ENCODE data around the gene SLC6A20.

SLC6A20 gene, protein sequence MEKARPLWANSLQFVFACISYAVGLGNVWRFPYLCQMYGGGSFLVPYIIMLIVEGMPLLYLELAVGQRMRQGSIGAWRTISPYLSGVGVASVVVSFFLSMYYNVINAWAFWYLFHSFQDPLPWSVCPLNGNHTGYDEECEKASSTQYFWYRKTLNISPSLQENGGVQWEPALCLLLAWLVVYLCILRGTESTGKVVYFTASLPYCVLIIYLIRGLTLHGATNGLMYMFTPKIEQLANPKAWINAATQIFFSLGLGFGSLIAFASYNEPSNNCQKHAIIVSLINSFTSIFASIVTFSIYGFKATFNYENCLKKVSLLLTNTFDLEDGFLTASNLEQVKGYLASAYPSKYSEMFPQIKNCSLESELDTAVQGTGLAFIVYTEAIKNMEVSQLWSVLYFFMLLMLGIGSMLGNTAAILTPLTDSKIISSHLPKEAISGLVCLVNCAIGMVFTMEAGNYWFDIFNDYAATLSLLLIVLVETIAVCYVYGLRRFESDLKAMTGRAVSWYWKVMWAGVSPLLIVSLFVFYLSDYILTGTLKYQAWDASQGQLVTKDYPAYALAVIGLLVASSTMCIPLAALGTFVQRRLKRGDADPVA

DNA sequence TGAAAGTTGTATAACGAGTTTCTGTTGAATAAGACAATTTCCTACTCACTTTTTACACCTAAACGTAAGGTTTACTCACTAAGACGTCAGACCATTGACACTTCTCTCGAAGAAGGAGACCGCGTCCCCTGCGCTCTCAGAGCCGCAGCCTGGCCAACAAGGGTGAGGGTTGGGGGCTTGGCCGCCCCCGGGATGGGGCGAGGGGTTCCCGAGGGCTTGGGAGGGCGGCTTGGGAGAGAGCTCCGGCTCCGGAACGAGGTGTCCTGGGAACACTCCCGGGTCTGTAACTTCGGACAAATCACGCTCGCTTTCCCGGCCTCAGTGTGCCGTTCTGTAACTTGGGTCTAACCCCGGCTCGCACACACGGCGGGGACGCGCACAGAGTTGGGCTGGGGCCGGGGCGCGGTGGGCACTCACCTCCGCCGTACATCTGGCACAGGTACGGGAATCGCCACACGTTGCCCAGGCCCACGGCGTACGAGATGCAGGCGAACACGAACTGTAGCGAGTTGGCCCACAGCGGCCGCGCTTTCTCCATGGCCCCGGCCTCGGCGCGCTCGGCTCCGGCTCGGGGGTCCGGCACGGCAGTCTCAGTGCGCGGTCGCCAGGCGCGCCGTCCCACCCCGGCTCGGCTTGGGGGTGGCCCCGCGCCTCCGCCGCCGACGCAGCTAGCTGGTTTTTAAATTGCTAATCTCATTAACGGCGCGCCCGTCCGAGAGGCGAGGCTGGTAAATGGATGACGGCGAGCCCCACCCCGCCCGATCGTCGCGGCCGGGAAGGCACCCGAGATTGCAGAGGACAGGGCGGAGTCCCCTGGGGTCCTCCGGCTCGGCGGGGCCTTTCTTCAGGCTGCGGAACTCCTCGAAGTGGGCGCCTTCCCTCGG, at the start of gene SLC6A20:
Gene SLC6A20, minus strand, starts transcription at position 655 of the 884 bp plus-strand sequence. Its CDS starts 117 bp downstream, at position 538.
- peaks cover 11% of the 10 kb centered on the region for H3K4me1 Mint-ChIP-seq (ENCODE audit: low read depth)
- peak within 1 kb of the TSS; percentile 85 for H3K4me3 Mint-ChIP-seq
- peaks cover 43% of the 10 kb centered on the region for H3K27me3 Mint-ChIP-seq
- H3K36me3 Mint-ChIP-seq: no peaks in the 10 kb centered on the region
- H3K9me3 Mint-ChIP-seq (ENCODE audit: low read depth): no peaks in the 10 kb centered on the region
- no peak within 1 kb of the TSS for H3K27ac Mint-ChIP-seq

DNA sequence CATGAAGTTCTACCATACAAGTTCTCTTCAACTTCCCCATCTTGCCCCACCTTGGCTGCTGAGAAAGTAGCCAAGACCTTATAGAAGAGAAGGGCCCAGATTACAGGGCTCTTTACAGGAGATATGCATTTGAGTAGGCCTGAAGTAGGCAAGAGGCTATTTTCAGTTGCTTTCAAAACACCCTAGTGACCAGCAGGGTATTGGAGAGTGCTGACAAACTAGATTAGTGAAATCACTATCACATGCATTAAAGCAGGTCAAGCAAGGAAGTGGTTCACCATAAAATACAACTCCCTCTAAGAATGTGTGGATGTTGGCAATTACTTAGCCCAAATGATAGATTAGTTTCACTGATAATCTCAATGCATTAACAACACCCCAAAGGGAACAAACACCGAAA, 48.3 kb upstream of the SLC6A20 start:
- no peaks in the 10 kb centered on the region for H3K9me3 Mint-ChIP-seq (ENCODE audit: low read depth)
- H3K4me1 Mint-ChIP-seq (ENCODE audit: low read depth): peaks cover 13% of the 10 kb centered on the region
- peaks cover 5% of the 10 kb centered on the region for H3K27me3 Mint-ChIP-seq
- H3K27ac Mint-ChIP-seq: no peak overlapping the region
- no peaks in the 10 kb centered on the region for H3K36me3 Mint-ChIP-seq
- no peak overlapping the region for H3K4me3 Mint-ChIP-seq

DNA sequence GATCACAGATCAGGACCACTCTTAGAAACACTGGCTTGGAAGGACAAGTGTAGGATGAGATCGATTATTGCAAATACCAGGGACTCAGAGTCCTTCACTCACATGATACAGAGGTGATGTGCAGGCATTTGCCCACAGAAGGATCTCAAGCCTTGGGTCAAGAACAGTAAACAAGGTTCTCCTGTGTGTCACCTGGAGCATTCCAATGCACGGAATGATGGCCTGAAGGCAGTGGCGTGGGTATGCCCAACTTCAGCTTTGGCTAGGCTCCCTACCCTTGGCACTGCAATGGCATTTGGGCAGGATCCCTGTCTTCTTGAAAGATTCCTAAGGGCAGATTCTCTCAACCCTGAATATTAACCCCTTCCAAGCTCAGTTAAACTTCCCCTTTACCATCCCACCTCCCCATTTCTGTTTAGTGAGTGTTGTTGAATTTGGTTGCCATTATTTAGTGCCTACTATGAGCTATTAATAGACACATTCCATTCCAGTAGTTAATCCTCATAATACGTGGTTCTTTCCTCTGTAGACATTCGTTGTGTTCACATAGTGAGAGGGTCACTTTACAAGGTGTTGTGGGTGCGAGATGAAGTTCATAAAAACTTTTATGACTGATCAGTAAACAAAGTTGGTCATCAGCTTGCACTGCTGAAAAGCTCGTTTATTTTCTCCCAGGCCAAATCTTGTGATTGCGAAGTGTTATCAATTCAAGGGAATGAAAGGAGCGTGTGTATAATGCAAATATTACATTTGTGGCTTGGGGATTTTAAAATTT, 46.7 kb upstream of the SLC6A20 start:
- Mint-ChIP-seq H3K36me3 (peaks cover 4% of the 10 kb centered on the region), H3K27ac (no peak overlapping the region), H3K4me1 (ENCODE audit: low read depth) (peaks cover 13% of the 10 kb centered on the region), H3K27me3 (no peaks in the 10 kb centered on the region), H3K9me3 (ENCODE audit: low read depth) (no peaks in the 10 kb centered on the region), H3K4me3 (peak overlapping the region; percentile 92)

DNA sequence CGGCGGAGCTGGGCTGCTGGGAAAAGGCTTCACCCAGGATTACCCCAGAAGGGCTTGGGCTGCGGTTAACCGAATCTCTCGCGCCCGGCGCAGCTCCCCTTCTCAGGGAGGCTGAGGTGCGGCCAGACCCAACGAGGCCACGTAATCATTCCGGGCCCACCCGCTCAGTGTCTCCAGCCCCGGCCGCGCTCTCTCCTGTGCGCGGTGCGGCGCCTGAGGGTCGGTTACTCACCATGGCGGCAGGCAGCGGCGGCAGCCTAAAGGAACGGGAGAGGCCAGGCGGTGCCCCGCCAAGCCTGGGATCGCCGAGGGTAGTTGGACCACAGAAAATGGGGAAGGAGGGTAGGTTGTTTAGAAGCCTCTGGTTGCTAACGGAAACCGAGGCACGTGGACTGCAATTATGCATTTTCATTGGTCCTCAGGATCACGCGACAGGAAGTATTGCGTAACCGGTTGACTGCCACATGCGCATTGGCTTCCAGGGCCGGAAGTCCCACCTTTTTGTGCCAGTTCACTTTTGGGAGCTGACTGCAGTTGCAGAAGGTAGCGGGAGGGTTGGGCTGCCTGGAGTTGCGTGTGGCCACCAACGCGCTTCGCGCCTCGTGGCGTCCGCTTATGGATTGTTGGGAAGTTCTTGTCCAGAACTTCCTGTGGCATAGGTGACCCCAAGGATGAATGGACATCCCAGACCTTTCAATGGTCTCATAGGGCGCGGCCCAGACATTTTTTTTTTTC, 45.6 kb upstream of the SLC6A20 start, which contains the start of gene LZTFL1:
Gene LZTFL1, minus strand, starts transcription at position 363 of the 735 bp plus-strand sequence. Its CDS starts 128 bp downstream, at position 235.
- Mint-ChIP-seq H3K9me3 (ENCODE audit: low read depth) (no peaks in the 10 kb centered on the region), H3K27ac (peak within 1 kb of the TSS; percentile 65), H3K36me3 (peaks cover 9% of the 10 kb centered on the region), H3K4me1 (ENCODE audit: low read depth) (peaks cover 13% of the 10 kb centered on the region), H3K27me3 (no peaks in the 10 kb centered on the region), H3K4me3 (peak within 1 kb of the TSS; percentile 92)

DNA sequence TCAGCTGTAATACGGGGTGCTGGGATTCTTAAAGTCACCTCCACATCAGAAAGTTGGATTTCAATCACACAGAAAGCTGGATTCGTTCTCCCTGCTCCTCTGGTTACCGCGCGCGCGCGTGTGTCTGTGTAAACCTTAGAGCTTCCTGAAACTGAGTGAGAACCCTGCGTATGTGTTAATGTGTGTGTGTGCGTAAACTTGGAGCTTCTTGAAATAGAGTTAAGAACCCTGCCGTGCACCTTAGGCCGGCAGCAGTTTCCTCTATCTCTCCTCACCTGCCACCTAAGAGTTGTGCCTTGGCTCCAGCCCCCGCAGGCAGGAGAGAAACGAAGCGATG, 45.1 kb upstream of the SLC6A20 start:
- Mint-ChIP-seq H3K27ac (peak overlapping the region; percentile 65), H3K4me3 (peak overlapping the region; percentile 92), H3K27me3 (no peaks in the 10 kb centered on the region), H3K36me3 (peaks cover 12% of the 10 kb centered on the region), H3K9me3 (ENCODE audit: low read depth) (no peaks in the 10 kb centered on the region), H3K4me1 (ENCODE audit: low read depth) (peaks cover 13% of the 10 kb centered on the region)

DNA sequence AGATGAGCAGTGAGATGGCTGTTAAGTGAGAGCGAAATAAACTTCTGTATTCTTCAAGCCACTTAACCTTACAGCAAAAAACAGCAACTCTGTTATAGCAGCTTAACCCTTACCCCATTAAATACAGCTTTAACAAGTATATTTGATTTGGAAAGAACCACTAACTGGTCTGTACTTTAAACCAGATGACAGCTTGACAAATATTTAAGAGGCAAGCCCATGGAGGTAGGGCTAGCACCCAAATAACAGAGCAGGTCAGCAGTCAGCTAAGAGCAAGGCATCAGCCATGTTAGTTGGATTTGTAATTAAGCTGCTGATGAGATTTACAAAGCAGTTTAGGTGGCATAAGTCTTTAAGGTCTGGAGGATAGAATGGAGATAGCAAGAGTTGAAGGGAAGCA, 42.1 kb upstream of the SLC6A20 start:
- H3K27ac Mint-ChIP-seq: no peak overlapping the region
- H3K27me3 Mint-ChIP-seq: no peaks in the 10 kb centered on the region
- H3K4me1 Mint-ChIP-seq (ENCODE audit: low read depth): peaks cover 13% of the 10 kb centered on the region
- H3K9me3 Mint-ChIP-seq (ENCODE audit: low read depth): no peaks in the 10 kb centered on the region
- peaks cover 20% of the 10 kb centered on the region for H3K36me3 Mint-ChIP-seq
- H3K4me3 Mint-ChIP-seq: no peak overlapping the region

DNA sequence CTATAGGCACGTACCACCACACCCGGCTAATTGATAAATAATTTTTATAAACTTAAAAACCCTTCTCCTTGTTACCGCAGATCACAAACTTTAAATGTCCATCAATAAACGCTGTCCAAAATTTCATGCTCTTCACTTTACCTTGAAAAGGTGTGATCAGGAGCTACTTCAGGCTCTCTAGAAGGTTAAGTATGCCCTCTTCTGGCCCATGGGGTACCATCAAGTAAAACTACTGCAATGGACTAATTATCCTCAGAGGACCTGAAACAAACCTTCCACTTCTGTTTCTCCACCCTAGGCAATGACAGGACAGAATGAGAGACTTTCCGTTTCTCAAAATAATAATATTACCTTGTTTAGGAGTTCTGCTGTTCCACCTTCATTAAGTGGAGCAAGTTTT, 36.4 kb upstream of the SLC6A20 start:
- no peaks in the 10 kb centered on the region for H3K9me3 Mint-ChIP-seq (ENCODE audit: low read depth)
- no peaks in the 10 kb centered on the region for H3K4me1 Mint-ChIP-seq (ENCODE audit: low read depth)
- no peaks in the 10 kb centered on the region for H3K27me3 Mint-ChIP-seq
- H3K36me3 Mint-ChIP-seq: peaks cover 32% of the 10 kb centered on the region
- no peak overlapping the region for H3K27ac Mint-ChIP-seq
- no peak overlapping the region for H3K4me3 Mint-ChIP-seq

DNA sequence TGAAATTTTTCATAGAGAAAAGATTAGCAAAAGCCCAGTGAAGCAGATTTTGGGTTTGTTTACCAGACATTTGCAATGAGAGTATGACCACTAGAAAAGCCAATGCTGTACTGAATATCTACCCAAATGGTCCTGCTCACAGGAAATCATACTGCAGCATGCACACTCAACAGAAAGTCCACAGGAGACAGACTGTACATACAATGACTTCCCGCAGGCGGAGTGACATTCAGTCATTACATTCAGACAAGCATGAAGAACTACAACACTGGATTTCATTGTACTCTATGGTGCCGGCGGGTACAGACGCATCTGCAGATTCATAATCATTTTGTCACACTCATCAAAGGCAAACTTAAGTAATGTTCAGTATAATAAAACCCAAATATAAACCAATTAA, 33.8 kb upstream of the SLC6A20 start:
- Mint-ChIP-seq H3K4me1 (ENCODE audit: low read depth) (peaks cover 11% of the 10 kb centered on the region), H3K27ac (no peak overlapping the region), H3K27me3 (no peaks in the 10 kb centered on the region), H3K9me3 (ENCODE audit: low read depth) (no peaks in the 10 kb centered on the region), H3K4me3 (no peak overlapping the region), H3K36me3 (peaks cover 25% of the 10 kb centered on the region)

DNA sequence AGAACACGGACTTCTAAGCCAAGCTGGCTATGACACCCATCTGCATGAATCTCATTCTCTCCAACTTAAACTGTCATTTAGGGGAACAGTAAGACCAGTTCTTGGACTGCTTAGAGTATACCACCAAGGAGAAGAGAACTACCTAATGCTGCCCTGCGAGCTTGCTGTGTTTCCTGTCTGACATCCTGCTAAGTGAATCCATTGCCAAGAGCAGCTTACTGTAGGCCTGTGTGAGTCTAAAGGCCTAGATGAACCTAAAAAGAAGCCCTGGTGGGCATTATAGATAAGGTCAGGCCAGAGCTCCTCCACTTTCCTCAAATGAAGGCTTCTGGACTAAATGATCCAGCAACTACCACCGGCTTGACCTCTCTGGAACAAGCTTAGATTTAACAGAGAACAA, 30.6 kb upstream of the SLC6A20 start:
- peaks cover 24% of the 10 kb centered on the region for H3K36me3 Mint-ChIP-seq
- H3K9me3 Mint-ChIP-seq (ENCODE audit: low read depth): no peaks in the 10 kb centered on the region
- no peak overlapping the region for H3K4me3 Mint-ChIP-seq
- H3K27ac Mint-ChIP-seq: no peak overlapping the region
- peaks cover 11% of the 10 kb centered on the region for H3K4me1 Mint-ChIP-seq (ENCODE audit: low read depth)
- no peaks in the 10 kb centered on the region for H3K27me3 Mint-ChIP-seq

DNA sequence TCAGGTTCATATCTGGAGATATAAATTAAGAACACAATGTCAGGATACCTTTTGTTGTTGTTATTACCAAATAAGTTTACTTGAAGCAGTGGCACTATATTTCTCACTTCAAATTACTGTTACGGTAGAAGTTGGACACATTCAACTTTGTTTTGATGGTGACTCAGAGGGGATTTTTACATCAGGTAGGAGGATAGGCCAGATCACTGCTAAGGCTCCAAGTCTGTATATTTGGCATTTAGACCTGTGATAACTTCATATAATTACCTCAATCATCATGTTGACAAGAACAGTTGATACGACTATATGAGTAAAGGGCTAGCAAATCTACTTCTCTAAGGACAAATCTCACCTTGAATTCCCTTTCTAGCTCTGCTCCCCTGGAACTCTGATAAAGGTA, 30.0 kb upstream of the SLC6A20 start:
- Mint-ChIP-seq H3K4me3 (no peak overlapping the region), H3K36me3 (peaks cover 24% of the 10 kb centered on the region), H3K27me3 (no peaks in the 10 kb centered on the region), H3K9me3 (ENCODE audit: low read depth) (no peaks in the 10 kb centered on the region), H3K4me1 (ENCODE audit: low read depth) (peaks cover 11% of the 10 kb centered on the region), H3K27ac (no peak overlapping the region)

DNA sequence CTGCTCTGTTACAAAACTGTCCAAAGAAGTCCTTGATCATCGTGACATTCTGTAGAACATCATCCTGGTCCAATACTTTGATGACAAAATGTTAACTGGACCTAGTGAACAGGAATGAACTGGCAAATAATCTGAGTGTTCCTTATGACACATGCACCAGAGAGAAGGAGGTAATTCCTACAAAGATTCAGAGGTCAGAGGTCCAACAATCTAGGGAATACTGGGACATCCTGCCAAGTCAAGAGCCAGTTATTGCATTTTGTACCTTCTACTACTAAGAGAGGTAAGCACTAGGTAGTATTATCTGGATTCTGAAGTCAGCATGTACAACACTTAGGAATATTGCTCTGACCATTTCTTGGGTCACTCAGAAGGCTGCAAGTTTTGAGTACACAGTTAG, 24.8 kb upstream of the SLC6A20 start:
- Mint-ChIP-seq H3K4me1 (ENCODE audit: low read depth) (peaks cover 4% of the 10 kb centered on the region), H3K4me3 (no peak overlapping the region), H3K27ac (no peak overlapping the region), H3K27me3 (no peaks in the 10 kb centered on the region), H3K36me3 (peaks cover 22% of the 10 kb centered on the region), H3K9me3 (ENCODE audit: low read depth) (no peaks in the 10 kb centered on the region)

DNA sequence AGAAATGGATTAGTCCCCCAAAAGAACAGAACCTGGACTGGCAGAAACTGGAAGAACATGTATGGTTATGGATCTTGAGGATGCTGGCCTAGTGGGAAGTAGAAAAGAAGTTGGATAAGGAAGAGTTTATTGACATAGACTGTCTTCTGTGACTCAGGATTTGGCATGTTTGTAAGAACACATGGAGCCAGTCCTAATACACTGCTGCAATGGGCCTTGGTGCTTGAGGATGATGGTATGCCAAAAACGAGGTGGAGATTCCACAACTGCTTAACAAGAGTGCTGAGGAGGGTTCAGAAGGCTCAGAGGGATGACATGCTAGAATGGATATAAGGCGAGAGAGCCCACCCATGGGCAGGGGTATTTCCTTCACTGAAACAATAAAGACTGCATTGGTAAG, 23.2 kb upstream of the SLC6A20 start:
- H3K4me1 Mint-ChIP-seq (ENCODE audit: low read depth): peaks cover 1% of the 10 kb centered on the region
- no peak overlapping the region for H3K27ac Mint-ChIP-seq
- no peak overlapping the region for H3K4me3 Mint-ChIP-seq
- H3K9me3 Mint-ChIP-seq (ENCODE audit: low read depth): no peaks in the 10 kb centered on the region
- peaks cover 24% of the 10 kb centered on the region for H3K36me3 Mint-ChIP-seq
- no peaks in the 10 kb centered on the region for H3K27me3 Mint-ChIP-seq

DNA sequence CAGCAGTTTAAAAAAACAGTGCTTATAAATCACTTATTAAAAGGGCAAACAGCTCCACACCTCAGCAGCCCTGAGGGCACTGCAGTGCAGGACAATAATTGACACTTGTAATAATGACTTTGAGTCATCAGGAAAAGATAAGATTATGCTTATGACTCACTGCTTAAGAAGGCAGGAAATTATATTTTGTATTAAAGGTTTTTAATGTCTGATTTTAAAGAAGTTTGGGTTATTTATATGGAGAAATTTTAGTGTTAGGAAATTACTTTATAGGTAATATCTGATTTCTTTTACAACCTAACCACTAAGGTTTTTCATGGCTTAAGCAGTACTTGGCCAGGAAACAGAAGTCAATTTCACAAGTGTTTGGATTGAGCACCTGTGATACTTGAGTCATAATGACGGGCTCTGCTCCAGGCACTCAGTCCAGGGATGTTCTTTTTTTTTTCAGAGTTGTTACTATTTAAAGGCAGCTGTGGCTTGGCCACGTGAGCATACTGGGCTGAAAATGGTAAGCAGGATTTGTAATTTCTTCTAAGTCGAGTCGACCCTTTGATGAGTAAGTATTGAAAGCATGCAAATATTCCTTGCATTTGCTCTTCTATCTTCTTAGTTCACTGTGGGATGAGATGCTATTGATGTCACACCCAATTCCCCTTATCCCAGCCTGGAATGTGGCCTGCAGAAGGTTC, 21.6 kb upstream of the SLC6A20 start:
- Mint-ChIP-seq H3K4me1 (ENCODE audit: low read depth) (peaks cover 1% of the 10 kb centered on the region), H3K36me3 (peaks cover 26% of the 10 kb centered on the region), H3K27me3 (no peaks in the 10 kb centered on the region), H3K9me3 (ENCODE audit: low read depth) (no peaks in the 10 kb centered on the region), H3K27ac (no peak overlapping the region), H3K4me3 (no peak overlapping the region)

Measured in activated naive CD8-positive, alpha-beta T cell (primary cell).